Activated naive CD4-positive, alpha-beta T cell treated with anti-CD3 and anti-CD28 coated beads, Interleukin-2, amount 10 ng/mL, durations not matched to agents 7 days and 5 days (primary cell): ENCODE results near the gene S100A8.
"Not testable (repeated sequence)": the region's sequence is repeated elsewhere in the genome, so short reads cannot be mapped to it uniquely, and the experiment has no call there.

Source experiments
- CTCF ChIA-PET: fragments of 350-600 bp; sonication (Branson Sonifier 250); formaldehyde crosslinking; loops from one replicate; lab custom pipeline; 2021; ENCODE audit warnings: antibody characterized with exemption; lab: Charles Lee
- DNase-seq: peaks from one replicate; pipeline ENCODE4 v3.0.0-alpha.2; 2020
- H3K27ac Mint-ChIP-seq: one replicate; pipeline ENCODE4 v1.8.0; 2021; ENCODE audit warnings: mild to moderate bottlenecking, moderate library complexity, mixed read lengths
- H3K27me3 Mint-ChIP-seq: one replicate; pipeline ENCODE4 v1.8.0; 2021; ENCODE audit warnings: mild to moderate bottlenecking, mixed read lengths
- H3K36me3 Mint-ChIP-seq: one replicate; pipeline ENCODE4 v1.8.0; 2021; ENCODE audit warnings: mixed read lengths
- H3K4me1 Mint-ChIP-seq: one replicate; pipeline ENCODE4 v1.8.0; 2021; ENCODE audit warnings: mixed read lengths
- H3K4me3 Mint-ChIP-seq: one replicate; pipeline ENCODE4 v1.8.0; 2021; ENCODE audit warnings: mild to moderate bottlenecking, moderate library complexity, mixed read lengths
- H3K9me3 Mint-ChIP-seq: one replicate; pipeline ENCODE4 v1.8.0; 2021; ENCODE audit warnings: mixed read lengths

Gene S100A8

DNA sequence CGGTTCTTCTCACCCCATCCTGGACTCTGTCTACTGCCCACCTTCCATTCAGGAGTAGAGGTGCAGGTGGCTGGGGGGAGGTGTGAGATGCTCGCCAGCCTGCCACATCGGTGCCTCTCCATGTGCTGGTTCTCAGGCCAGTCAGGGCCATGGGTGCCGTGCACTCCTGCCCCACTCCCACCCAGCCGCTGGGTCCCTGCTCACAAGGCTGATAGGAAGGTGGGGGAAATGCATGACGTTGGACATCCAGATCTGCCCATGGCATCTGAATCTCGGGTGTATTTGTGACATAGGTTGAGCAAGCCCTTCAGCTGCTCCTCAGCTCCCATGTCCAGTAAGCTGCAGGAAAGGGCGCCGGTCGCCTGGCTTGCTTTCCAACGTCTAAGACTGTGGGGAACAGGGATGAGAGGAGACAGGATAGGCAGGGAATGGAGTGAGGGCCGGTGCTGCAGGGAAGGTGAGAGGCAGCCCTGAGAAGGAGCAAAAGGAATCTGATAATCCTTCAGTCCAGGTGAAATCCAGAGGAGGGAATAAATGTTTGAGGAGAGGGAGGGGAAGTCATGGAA is 37.3 kb upstream of the S100A8 start:
- Mint-ChIP-seq H3K27ac (no peak overlapping the region), H3K4me1 (no peaks in the 10 kb centered on the region), H3K4me3 (no peak overlapping the region), H3K9me3 (no peaks in the 10 kb centered on the region), H3K27me3 (peaks cover 5% of the 10 kb centered on the region), H3K36me3 (no peaks in the 10 kb centered on the region)
- DNase-seq: no peak
- CTCF ChIA-PET: no interaction called here

DNA sequence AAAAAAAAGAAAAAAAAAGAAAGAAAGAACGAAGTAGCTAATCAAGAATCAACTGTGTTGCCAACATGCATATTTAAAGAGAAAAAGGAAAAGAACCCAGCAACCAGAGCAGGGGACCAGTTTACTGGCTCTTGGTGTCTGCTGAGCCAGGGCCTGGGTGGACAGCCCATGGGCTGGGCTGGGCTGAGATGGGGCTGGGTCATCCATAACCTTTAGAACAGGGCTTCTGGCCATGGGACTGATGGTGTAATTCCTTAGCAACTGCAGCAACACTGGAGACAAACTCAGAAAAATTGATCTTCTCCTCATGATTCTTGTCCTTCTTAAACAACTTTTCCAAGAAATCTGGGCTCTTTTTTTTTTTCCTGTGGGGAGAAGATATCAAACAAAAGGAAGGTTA is 35.9 kb upstream of the S100A8 start:
- H3K9me3 Mint-ChIP-seq: no peaks in the 10 kb centered on the region
- H3K36me3 Mint-ChIP-seq: no peaks in the 10 kb centered on the region
- CTCF ChIA-PET: no interaction called here
- H3K4me3 Mint-ChIP-seq: no peak overlapping the region
- H3K4me1 Mint-ChIP-seq: no peaks in the 10 kb centered on the region
- no peak for DNase-seq
- H3K27me3 Mint-ChIP-seq: peaks cover 5% of the 10 kb centered on the region
- H3K27ac Mint-ChIP-seq: no peak overlapping the region

- Mint-ChIP-seq H3K4me1 (no peaks in the 10 kb centered on the region), H3K27ac (no peak overlapping the region), H3K4me3 (no peak overlapping the region), H3K9me3 (no peaks in the 10 kb centered on the region), H3K27me3 (no peaks in the 10 kb centered on the region), H3K36me3 (no peaks in the 10 kb centered on the region)
- CTCF ChIA-PET: no interaction called here
- peak; percentile 85 for DNase-seq
These were observed 31.7 kb upstream of the S100A8 start for GRCh38 chr1:153422450-153423068.

DNA sequence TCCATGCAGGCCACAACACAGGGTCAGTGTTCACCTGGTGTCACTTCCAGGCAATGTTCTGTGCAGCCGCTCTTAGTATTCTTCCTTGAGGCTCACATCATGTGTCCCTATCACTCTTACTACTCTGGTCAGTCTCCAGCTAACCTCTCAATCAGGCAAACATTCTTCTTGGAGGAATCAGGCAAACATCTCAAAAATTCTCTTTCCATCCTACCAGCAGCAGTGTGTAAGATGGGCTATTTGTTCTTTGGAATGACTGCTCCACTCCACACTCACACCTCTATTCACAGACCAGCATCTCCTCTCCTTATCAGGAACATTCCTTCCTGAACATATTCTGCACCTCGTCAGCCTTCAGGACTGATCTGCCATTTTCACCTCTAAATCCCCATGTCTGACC is 29.4 kb upstream of the S100A8 start:
- DNase-seq: no peak
- CTCF ChIA-PET: no interaction called here
- Mint-ChIP-seq H3K9me3 (no peaks in the 10 kb centered on the region), H3K36me3 (no peaks in the 10 kb centered on the region), H3K4me1 (no peaks in the 10 kb centered on the region), H3K27ac (no peak overlapping the region), H3K27me3 (no peaks in the 10 kb centered on the region), H3K4me3 (no peak overlapping the region)

DNA sequence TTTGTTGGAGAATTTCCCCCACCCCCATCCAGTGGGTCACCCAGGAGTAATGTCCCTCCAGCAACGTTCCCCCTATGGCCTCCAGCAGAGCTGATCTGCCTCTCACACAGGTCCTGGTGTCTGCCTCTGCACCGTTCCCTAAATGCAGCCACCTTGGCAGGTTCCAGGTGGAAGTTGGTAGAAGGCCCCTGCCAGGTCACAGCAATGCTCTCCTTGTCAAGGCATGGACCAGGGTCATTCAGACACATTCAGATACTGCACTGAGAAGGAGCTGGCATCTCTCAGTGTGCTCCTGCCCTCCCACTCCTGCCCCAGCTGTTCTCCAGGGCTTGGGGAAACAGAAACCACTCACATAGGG is 28.5 kb upstream of the S100A8 start:
- H3K36me3 Mint-ChIP-seq: not testable (repeated sequence)

DNA sequence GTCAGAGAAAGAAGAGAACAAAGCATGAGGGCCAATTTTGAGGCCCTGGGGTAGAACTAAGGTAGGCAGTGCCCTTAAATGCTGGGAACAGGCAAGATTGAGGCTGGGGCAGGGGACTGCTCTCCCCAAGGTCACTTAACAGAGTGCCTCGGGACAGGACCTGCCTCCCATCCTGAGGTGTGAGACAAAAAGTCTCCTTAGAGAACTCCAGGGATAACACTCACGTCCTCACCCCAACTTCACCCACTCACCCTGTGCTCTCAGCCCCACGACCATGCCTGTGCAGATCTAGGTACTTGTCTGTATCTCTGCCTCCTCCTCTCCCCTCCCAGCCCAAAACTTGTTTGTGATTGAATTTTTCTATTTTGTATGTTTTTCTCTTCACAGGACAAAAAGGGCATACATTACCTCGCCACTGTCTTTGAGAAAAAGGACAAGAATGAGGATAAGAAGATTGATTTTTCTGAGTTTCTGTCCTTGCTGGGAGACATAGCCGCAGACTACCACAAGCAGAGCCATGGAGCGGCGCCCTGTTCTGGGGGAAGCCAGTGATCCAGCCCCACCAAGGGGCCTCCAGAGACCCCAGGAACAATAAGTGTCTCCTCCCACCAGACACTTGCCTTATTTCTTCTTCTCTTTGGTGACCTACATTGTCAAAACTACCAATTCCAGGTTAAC is 28.0 kb upstream of the S100A8 start:
- CTCF ChIA-PET, H3K9me3 Mint-ChIP-seq, H3K4me1 Mint-ChIP-seq, H3K27me3 Mint-ChIP-seq, H3K27ac Mint-ChIP-seq, DNase-seq, H3K36me3 Mint-ChIP-seq, H3K4me3 Mint-ChIP-seq: not testable (repeated sequence)

More for the DNA sequence above, 28.5 kb upstream of the S100A8 start:
- H3K27ac Mint-ChIP-seq, H3K9me3 Mint-ChIP-seq, H3K27me3 Mint-ChIP-seq, CTCF ChIA-PET, H3K4me3 Mint-ChIP-seq, H3K4me1 Mint-ChIP-seq, DNase-seq: not testable (repeated sequence)

DNA sequence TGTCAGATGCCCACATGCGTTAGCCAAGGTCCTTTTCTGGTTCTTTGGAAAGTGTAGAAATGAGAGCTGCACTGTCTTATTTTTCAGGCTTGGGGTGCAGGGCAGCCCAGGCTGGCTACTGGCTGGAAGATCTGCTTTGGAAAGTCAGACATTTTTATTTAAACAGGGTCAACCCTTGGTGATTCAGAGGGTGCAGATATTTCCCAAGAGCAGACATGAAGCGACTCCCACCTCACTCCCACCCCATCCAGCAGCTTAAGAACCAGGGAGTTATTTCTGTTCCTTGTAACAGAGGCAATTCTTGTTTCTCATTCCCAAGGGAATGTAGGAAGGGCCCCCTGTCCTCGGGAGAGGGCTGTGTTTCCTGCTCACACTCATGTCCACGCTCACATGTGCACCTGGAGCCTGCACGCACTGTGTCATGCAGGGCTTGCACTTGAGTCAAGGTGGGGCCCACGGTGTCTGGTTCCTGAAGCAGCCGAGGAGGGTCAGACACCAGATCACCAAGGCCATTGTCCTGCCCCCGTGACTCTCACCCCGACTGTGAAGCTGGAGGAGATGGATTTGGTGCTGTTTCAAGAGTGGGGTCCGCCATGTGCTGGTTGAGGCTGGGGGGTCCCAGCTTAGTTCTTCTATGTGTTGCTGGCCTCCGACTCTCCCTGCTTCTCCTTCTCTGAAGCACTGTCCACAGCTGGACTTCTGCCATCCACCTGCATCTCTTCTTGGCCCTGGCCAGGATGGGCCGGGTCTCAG is 26.4 kb upstream of the S100A8 start:
- no peaks in the 10 kb centered on the region for H3K27me3 Mint-ChIP-seq
- CTCF ChIA-PET: no interaction called here
- H3K36me3 Mint-ChIP-seq: no peaks in the 10 kb centered on the region
- H3K4me1 Mint-ChIP-seq: no peaks in the 10 kb centered on the region
- no peak overlapping the region for H3K27ac Mint-ChIP-seq
- DNase-seq: no peak
- H3K4me3 Mint-ChIP-seq: no peak overlapping the region
- H3K9me3 Mint-ChIP-seq: no peaks in the 10 kb centered on the region

DNA sequence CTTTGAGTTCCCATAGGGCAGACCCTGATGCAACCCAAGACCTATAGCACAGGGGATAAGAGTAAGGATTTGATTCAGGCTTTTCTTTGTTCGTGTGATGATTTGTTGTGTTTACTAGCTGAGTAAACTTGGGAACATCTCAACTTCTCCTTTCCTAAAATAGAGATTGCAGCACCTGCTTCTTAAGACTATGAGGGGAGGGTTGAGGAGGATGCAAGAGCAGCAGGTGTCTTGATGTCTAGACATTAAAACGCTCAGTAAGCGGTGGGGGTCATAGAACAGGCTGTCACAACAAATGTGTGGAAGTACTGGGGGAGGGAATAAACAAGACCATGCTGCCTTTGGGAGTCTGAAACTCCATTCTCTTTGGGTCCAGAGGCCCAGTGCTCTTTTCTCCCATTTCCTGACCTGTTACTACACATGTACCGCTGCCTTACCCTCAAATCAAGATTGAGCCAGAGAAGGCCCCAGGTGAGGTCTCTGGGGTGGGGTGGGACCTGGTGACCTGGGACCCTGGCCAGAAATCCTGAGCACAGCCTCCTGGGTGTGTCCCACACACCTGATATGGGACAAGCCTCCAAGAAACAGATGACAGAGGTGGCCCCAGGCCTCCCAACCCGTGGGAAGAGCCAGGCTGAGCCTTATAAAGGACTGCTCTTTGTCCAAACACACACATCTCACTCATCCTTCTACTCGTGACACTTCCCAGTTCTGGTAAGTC is 25.1 kb upstream of the S100A8 start, which contains the start of gene S100A7A:
S100A7A (plus strand) TSS at position 671 of the 721 bp plus-strand sequence. CDS start 1,563 bp downstream, outside the sequence.
- CTCF ChIA-PET: no interaction called here
- no peaks in the 10 kb centered on the region for H3K9me3 Mint-ChIP-seq
- no peak for DNase-seq
- no peak within 1 kb of the TSS for H3K4me3 Mint-ChIP-seq
- H3K4me1 Mint-ChIP-seq: no peaks in the 10 kb centered on the region
- H3K27ac Mint-ChIP-seq: no peak within 1 kb of the TSS
- no peaks in the 10 kb centered on the region for H3K27me3 Mint-ChIP-seq
- H3K36me3 Mint-ChIP-seq: no peaks in the 10 kb centered on the region

DNA sequence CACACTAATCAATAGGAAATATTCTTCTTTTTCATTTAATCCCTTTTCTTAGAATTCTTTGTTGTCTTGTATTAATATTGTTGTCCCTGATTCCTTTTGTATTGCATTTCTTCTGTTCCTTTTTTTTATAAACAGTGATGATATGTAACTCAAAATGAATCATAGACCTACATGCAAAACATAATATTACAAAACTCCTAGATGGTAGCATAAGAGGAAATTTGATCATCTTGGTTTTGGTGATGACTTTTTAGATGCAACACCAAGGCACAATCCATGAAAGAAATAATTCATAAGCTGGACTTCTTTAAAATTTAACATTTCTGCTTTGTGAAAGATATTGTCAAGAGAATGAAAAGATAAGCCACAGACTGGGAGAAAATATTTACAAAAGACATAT is 23.1 kb upstream of the S100A8 start:
- H3K36me3 Mint-ChIP-seq, H3K4me3 Mint-ChIP-seq, DNase-seq, H3K9me3 Mint-ChIP-seq, H3K4me1 Mint-ChIP-seq, CTCF ChIA-PET, H3K27ac Mint-ChIP-seq, H3K27me3 Mint-ChIP-seq: not testable (repeated sequence)

DNA sequence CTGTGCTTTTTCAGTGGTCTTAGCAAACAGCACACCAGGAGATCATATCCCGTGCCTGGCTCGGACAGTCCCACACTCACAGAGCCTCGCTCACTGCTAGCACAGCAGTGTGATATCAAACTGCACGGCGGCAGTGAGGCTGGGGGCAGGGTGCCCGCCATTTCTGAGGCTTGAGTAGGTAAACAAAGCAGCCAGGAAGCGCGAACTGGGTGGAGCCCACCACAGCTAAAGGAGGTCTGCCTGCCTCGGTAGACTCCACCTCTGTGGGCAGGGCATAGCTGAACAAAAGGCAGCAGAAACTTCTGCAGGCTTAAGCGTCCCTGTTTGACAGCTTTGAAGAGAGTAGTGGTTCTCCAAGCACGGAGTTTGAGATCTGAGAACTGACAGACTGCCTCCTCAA is 16.4 kb upstream of the S100A8 start:
- peak; percentile 34 for DNase-seq
- Mint-ChIP-seq H3K27me3 (peaks cover 21% of the 10 kb centered on the region), H3K4me1 (peaks cover 16% of the 10 kb centered on the region)
- not testable (repeated sequence) for H3K36me3 Mint-ChIP-seq, H3K9me3 Mint-ChIP-seq, H3K27ac Mint-ChIP-seq, H3K4me3 Mint-ChIP-seq
- CTCF ChIA-PET: interaction anchor here (1.9 to 4.3 kb wide), 2 partner anchors 52 to 54 kb away, joined by 7 to 21 read pairs; no protein-coding TSS in a partner anchor

GRCh38 chr1:153405825-153406599 is 15.1 kb upstream of the S100A8 start:
- CTCF ChIA-PET: interaction anchor here (4.3 kb wide), 1 partner anchor 53 kb away, joined by 21 read pairs; no protein-coding TSS in a partner anchor
- not testable (repeated sequence) for H3K27ac Mint-ChIP-seq, H3K4me3 Mint-ChIP-seq, H3K36me3 Mint-ChIP-seq, H3K9me3 Mint-ChIP-seq, DNase-seq
- Mint-ChIP-seq H3K27me3 (peaks cover 21% of the 10 kb centered on the region), H3K4me1 (peaks cover 16% of the 10 kb centered on the region)

DNA sequence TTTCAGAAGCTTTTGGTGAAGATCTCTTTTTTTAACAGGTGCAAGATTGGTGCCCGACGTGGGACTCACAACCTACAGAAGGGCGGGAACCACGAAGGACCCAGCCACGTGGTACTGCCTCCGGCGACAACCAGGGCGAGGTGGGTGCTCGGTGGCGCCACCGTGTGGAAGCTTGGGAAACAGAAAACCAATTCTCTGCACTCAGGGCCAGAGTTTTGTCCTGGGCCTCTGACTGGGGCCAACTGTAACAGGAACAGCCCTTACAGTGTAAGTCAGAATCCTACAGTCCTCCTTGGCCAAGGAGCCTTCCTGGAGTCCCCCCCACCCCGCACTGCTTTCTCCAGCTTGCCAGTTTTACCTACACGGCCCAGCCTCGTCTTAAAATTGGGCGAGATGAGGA is 13.9 kb upstream of the S100A8 start:
- DNase-seq: peak; percentile 65
- no peaks in the 10 kb centered on the region for H3K36me3 Mint-ChIP-seq
- peaks cover 16% of the 10 kb centered on the region for H3K4me1 Mint-ChIP-seq
- no peak overlapping the region for H3K4me3 Mint-ChIP-seq
- H3K27me3 Mint-ChIP-seq: peaks cover 21% of the 10 kb centered on the region
- CTCF ChIA-PET: interaction anchor here (0.6 to 3.5 kb wide), 6 partner anchors 9 to 52 kb away, joined by 3 to 15 read pairs (median 6); partner anchors contain the start of gene S100A9
- no peaks in the 10 kb centered on the region for H3K9me3 Mint-ChIP-seq
- no peak overlapping the region for H3K27ac Mint-ChIP-seq

GRCh38 chr1:153404086-153404635 is 13.3 kb upstream of the S100A8 start:
- DNase-seq: no peak
- Mint-ChIP-seq H3K4me3 (no peak overlapping the region), H3K36me3 (no peaks in the 10 kb centered on the region), H3K27me3 (peaks cover 21% of the 10 kb centered on the region), H3K27ac (no peak overlapping the region), H3K9me3 (no peaks in the 10 kb centered on the region), H3K4me1 (peaks cover 16% of the 10 kb centered on the region)
- CTCF ChIA-PET: interaction anchor here (0.5 to 3.5 kb wide), 7 partner anchors 9 to 75 kb away, joined by 3 to 15 read pairs (median 3); partner anchors contain the start of gene S100A9
